Renal pelvis (tissue), 4 donors: ENCODE data around the gene APMAP. TPM values are rescaled to one million over a fixed set of nuclear protein-coding genes. Genes with fewer than 3 reads are reported as not detected.

ENCODE experiments used
- DNase-seq: peaks from one replicate; pipeline ENCODE4 v3.0.0-alpha.2; 2013
- polyA plus RNA-seq, 3 donors: library from polyadenylated mRNA; unstranded; fragments of 120-200 nt; gene quantifications; one replicate each; pipeline ENCODE4 v1.2.1, GENCODE V29; 2013; ENCODE audit not compliant: insufficient read length in 3 of 3

APMAP gene
- polyA plus RNA-seq, 3 donors = 92.8 to 100 (median 93.9) TPM

GRCh38 chr20:24991897-24992486 is 559 bp downstream of the APMAP start:
- DNase-seq = no peak

DNA sequence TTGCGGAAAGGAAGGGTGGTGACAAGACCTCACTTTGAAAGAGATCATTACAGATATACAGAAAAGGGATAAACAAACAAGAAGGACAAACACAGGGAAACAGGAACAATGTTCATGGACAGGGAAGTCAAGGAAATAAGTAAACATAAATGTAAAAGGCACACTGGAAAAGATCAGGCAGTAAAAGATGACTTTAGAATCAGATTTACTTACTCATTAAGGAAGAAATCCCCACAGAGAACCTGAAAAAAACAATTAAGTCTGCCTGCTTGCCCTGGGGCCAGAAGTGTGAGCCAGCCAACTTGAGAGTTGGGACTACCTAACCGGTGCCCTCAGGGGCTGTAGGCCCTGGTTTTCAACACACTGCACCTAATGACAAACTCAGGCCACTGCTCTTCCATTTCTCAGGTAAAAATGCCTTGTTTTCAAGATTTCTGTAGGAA is 1.7 kb downstream of the APMAP start:
- DNase-seq = no peak

GRCh38 chr20:24989162-24989561 is 3.4 kb downstream of the APMAP start:
- no peak for DNase-seq

DNA sequence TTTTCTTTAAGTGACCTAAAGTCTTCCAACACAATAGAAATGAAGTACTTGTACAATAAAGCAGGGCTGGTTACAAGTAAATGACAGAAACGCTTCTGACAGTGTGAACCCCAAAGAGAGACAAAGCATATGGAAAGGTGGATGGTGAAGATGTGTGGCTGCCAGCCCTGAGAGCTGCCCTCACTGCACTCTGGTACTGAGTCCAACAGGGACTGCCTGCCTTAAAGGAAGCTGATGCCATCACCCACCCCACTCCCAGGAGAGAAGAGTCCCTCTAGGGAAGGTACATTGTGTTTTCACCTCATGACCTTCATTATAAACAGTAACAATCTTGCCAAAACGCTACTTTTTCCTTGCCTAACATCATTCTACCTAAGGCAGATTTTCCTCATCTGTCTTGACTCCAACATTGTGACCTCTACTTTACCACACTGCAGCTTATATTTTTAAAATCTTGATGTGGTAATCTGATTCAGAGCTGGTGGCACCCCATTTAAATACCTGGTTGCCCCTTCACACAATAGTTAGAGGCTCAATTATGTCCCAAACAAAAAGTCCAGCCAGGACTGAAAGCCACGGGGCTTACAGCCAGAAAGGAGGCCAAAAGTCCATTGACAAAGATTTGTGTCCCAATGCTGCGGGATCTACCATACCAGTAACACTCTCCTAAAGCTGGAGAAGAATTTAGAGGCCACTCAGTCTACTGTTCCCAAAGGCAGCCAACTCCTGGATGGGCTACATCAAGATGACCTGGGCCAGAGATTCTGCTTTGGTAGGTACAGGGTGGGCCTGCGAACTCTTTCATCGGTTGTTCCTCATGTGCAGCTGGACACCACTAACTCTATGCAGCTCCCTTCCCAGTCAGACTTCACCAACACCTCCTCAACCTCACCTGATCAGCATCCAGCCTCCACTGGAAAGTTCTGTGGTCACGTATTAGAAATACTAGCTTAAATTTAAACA is 4.4 kb downstream of the APMAP start:
- no peak for DNase-seq

DNA sequence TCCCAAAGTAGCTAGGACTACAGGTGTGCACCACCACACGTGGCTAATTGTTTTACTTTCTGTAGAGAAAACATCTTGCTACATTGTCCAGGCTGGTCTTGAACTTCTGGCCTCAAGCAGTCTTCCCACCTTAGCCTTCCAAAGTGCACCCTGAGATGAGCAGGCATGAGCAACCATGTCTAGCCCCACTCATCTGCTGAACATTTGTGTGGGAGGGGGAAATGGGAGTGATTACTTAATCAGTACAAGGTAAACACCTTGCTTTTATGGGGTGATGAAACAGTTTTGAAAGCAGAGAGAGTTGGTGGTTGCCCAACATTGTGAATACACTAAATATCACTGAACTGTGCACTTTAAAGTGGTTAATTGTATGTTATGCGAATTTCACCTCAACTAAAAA is 5.3 kb downstream of the APMAP start:
- DNase-seq = no peak

GRCh38 chr20:24986436-24987015 is 6.0 kb downstream of the APMAP start:
- no peak for DNase-seq

DNA sequence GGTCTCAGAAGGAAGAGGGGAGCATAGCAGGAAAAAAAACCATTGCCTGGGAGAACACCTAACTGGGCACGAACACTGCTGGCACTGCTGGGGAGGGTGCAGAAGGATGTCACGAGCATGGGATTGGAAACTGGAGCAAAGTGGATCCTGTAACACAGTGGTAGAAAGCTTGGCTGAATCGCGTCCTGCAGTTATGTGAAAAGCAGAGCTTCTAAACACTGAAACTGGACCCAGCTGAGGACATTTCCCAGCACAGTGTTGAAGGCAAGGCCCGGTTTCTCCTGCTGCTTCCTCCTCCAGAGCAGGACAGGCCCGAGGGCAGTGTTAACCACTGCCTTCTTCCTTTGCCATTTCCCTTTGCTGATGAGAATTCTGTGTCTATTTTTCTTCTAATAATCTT is 6.7 kb downstream of the APMAP start:
- DNase-seq = no peak

DNA sequence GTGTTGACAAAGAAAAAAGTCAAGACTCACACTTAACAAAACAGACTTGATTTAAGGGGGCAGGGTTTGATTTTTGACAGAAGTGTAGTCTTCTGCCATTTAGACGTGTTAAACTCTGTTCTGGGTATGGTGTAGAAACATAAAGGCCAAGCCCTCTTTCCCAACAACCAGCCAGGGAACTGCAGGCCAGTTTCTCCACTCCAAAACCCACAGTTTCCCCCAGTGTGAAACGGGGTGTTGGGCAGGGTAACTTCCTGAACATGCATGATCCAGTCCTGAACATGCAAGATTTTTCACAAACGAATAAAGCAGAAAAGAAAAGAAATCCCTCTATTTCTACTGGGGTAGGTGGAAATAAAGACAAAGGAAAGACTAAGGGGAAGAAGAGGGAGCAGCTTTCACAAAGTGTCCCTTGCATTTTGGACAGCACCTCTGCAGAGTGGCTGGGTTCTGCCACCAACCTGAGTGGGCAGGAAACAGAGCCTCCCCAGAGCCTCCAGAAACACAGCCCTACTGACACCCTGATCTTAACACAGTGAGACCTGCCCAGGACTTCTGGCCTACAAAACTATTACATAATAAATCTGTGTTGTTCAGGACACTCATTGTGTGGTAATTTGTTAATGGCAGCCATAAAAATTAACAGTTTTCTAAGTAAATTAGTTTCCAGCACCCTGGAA is 7.5 kb downstream of the APMAP start:
- DNase-seq = no peak

GRCh38 chr20:24983896-24984295 is 8.7 kb downstream of the APMAP start:
- DNase-seq = no peak

- no peak for DNase-seq
Observed at GRCh38 chr20:24981790-24982189, 10.8 kb downstream of the APMAP start.

DNA sequence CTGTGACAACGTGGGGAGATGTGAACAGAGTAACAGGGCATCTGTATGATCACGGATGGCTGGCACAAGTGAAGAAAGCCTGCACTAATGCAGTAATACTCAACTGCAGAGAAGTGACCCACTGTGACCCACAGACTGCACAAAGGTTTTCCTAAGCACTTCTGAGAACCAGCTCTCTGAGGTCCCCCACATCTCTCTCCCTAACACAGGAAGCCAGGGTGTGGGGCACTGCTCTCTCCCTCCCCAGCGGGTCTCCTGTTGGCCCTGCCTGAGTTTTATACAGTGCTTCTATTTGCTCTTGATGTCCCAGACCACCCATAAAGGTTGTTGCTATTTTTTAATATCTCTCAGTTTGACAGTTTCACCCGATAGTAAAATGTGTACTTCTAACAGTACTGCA is 11.3 kb downstream of the APMAP start:
- DNase-seq = no peak

DNA sequence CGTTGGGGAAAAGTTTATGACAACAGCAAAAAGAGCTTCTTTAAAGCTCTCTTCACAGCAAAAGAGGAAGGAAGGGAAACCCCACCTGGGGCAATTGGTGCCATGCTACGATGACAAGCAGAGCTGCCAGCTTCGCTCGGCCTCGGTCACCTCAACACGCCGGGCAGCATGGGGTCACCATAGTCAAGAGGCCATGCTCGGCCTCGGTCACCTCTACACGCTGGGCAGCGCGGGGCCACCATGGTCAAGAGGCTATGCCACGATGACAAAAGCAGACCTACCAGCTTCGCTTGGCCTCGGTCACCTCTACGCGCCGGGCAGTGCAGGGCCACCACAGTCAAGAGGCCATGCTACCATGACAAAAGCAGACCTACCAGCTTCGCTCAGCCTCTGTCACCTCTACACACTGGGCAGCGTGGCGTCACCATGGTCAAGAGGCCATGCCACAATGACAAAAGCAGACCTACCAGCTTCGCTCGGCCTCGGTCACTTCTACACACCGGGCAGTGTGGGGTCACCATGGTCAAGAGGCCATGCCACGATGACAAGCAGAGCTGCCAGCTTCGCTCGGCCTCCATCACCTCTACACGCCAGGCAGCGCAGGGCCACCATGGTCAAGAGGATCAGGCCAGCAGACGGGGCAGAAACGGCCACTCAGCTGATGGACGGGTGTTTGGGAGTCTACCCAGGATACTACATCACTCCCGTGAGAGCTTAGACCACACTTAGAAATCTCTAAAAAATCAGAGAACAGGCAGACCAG is 12.1 kb downstream of the APMAP start:
- DNase-seq = no peak

DNA sequence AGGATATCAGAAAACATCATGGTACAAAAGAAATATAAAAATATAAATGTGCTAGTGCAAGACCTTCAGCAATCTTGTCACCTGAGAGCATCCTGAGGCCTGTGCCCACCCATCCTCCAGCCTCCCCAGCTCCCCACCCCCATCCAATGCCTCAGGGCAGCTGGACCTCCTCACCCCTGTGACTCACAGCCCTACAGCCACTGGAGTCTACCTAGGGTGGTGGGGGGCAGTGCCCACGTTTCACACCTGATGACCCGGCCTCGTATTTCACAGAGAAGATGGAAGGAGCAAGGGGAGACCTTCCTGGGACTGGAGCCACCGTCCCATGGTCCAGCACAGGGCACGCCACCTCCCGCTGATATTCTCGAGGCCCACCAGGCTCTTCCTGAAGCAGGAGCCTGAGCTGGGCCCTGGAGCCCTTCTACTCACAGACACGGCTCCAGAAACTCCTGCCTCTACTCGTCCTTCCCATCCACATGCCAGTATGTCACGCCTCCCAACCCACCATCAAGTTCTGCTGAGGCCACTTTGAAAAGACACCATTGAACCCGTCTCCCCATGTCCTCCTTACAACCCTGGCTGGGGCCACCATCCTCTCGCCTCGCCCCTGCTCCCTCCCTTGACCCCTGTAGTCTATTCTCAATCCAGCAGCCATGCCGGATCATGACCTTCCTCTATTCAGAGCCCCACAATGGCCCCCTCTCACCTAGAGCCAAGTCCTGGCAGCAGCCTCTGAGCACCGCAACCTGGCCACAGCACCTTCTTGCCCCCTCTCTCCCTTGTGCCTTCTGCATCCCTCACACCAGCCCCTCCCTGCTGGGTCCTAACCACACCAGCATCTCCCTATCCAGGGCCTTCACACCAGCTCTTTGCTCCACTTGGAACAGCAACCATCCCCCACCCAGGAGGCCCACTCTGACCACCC is 13.3 kb downstream of the APMAP start:
- no peak for DNase-seq

DNA sequence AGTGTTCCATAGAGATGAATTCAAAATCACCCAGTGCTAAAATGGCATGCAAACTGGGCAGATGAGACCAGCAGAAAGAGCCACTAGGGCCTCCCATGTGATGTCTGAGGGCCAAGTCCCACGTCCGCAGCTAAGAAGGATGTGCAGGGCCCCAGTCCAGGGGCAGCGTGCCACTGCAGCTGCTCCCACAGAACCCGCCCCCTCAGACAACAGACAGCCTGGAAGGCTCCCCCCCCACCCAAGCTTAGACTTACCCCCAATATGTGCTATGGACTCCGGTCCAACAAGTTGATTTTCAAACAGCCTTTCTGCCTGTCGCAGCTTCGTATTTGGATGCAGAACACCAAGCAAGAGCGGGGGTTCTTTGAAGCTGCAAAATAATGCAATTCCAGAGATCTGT is 14.0 kb downstream of the APMAP start:
- no peak for DNase-seq

DNA sequence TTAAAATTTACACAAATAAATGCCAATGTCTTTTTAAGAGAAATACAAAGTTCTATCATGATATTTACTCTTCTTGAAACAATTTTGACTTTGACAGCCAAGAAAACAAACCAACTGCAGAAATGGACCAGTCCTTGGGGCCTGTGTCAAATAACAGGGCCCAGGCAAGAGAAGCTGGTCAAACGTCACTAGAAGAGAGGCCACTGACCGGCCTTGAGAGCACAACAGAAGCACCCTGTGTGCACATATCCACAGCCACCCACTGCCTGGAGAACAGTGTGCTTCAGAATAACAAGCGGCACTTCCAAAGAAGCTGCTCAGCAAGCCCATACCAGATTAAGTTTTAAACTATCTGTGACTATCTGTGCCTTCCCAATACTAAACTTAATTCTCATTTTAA is 14.8 kb downstream of the APMAP start:
- no peak for DNase-seq

- DNase-seq = no peak
Observed at GRCh38 chr20:24977336-24977735, 15.2 kb downstream of the APMAP start.

DNA sequence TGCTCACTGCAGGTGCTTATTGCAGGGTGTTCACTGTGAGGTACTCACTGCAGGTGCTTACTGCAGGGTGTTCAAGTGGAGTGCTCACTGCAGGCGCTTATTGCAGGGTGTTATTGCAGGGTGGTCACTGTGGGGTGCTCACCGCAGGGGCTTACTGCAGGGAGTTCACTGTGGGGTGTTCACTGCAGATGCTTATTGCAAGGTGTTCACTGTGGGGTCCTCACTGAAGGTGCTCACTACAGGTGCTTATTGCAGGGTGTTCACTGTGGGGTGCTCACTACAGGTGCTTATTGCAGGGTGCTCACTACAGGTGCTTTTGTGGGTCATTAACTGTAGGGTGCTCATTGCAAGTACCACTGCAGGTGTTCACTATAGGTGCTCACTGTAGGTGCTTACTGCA is 20.2 kb downstream of the APMAP start:
- no peak for DNase-seq

- peak; percentile 29 for DNase-seq
Observed at GRCh38 chr20:24971376-24972101, 21.0 kb downstream of the APMAP start.

DNA sequence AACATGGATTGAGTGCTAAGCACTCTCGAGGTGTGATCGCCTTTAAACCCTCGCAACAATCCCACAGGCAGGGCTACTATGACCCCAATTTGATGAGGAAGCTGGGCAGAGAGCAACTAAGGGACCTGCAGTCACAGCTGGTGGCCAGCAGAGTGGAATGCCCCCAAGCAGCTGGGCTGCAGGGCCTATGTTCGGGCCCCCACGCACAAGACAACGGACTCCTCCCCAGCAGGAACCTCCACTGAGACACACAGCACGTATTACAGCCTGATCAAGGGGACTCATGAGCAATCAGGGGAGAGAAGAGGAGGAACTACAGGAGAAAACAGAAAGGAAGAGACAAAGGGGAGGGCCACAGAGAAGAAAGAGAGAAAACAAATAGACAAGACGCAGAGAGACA is 21.8 kb downstream of the APMAP start:
- no peak for DNase-seq

DNA sequence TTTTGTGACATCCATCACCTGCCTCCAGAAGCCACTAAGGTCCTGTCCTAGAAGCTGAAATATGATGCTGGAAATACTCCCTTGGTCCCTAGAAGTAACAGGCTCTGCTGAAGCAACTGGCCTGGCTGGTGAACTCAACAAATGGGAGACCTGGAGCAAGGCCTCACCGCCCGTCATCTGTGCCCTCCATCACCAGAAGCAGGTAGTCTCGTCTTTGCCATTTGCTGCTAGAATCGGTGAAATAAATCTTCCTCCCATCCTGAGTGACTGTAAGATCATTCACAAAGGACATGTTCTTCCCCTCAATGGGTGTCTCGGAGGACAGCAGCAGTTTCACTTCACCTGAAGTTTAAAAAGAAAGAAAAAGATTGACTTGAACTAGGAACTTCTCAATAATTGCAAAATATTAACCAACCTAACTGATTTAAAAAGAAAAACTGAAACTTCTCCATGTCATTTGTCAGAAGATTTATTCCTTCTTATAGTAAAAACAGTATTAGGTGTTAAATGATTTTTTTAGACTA is 22.5 kb downstream of the APMAP start:
- DNase-seq = no peak
